Parathyroid adenoma (tissue), 2 donors: ENCODE results near the gene MAGED4B.

Experiments used
- H2AFZ ChIP-seq: fragments of 300-600 bp; sonication (generic); one replicate; pipeline ENCODE4 v1.7.0; 2017; ENCODE audit warnings: antibody characterized with exemption, mild to moderate bottlenecking
- H3K27ac ChIP-seq: fragments of 300-600 bp; sonication (generic); one replicate; pipeline ENCODE4 v1.7.0; 2017
- H3K27me3 ChIP-seq: fragments of 300-600 bp; sonication (generic); one replicate; pipeline ENCODE4 v1.7.0; 2017; ENCODE audit warnings: low read length; ENCODE audit not compliant: control insufficient read depth, insufficient read depth
- H3K36me3 ChIP-seq: fragments of 300-600 bp; sonication (generic); one replicate; pipeline ENCODE4 v1.7.0; 2017; ENCODE audit warnings: low read length; ENCODE audit not compliant: control insufficient read depth, insufficient read depth
- H3K4me1 ChIP-seq: fragments of 300-600 bp; sonication (generic); one replicate; pipeline ENCODE4 v1.7.0; 2017; ENCODE audit warnings: control low read depth
- H3K4me2 ChIP-seq: fragments of 300-600 bp; sonication (generic); one replicate; pipeline ENCODE4 v1.7.0; 2017; ENCODE audit warnings: low read length
- H3K4me3 ChIP-seq: fragments of 300-600 bp; sonication (generic); one replicate; pipeline ENCODE4 v1.7.0; 2017; ENCODE audit warnings: low read depth, low read length
- H3K79me2 ChIP-seq: fragments of 300-600 bp; sonication (generic); one replicate; pipeline ENCODE4 v1.7.0; 2017; ENCODE audit warnings: control low read depth
- H3K9ac ChIP-seq: fragments of 300-600 bp; sonication (generic); one replicate; pipeline ENCODE4 v1.7.0; 2017; ENCODE audit warnings: mild to moderate bottlenecking
- H3K9me3 ChIP-seq: fragments of 300-600 bp; sonication (generic); one replicate; pipeline ENCODE4 v1.7.0; 2017; ENCODE audit warnings: low read length; ENCODE audit not compliant: control insufficient read depth
- TF ChIP-seq, protein P1 (sequence below): fragments of 300-600 bp; sonication (generic); IDR thresholded peaks from one replicate; pipeline ENCODE4 v1.7.0; 2017; ENCODE audit warnings: antibody characterized with exemption, mild to moderate bottlenecking
- donor health status: primary hyperparathyroidism.

Gene MAGED4B

DNA sequence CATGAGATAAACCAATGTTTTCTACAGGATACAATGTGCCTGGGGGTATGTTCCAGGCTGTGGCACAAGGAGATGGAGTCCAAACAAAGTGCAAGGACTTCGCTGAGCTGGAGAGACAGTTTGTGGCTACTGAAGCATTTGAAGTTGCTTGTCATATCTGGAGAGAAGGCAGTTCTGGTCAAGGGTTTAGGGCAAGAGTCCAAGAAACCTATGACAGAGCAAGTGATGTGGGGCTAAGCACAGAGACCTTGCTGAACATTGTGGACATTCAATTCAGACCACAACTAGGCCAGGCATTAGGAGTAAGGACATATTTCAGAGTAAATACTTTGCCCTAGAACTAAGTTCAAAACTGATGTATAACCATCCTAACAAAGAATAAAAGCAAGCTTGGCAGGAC is 34.8 kb downstream of the MAGED4B start:
- H3K36me3 ChIP-seq = no peaks in the 10 kb centered on the region
- no peaks in the 10 kb centered on the region for H3K9me3 ChIP-seq
- H3K27ac ChIP-seq = no peak overlapping the region
- no peaks in the 10 kb centered on the region for H3K4me1 ChIP-seq
- H3K79me2 ChIP-seq = no peaks in the 10 kb centered on the region
- TF ChIP-seq, protein P1, sequence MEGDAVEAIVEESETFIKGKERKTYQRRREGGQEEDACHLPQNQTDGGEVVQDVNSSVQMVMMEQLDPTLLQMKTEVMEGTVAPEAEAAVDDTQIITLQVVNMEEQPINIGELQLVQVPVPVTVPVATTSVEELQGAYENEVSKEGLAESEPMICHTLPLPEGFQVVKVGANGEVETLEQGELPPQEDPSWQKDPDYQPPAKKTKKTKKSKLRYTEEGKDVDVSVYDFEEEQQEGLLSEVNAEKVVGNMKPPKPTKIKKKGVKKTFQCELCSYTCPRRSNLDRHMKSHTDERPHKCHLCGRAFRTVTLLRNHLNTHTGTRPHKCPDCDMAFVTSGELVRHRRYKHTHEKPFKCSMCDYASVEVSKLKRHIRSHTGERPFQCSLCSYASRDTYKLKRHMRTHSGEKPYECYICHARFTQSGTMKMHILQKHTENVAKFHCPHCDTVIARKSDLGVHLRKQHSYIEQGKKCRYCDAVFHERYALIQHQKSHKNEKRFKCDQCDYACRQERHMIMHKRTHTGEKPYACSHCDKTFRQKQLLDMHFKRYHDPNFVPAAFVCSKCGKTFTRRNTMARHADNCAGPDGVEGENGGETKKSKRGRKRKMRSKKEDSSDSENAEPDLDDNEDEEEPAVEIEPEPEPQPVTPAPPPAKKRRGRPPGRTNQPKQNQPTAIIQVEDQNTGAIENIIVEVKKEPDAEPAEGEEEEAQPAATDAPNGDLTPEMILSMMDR = no peak
- H3K9ac ChIP-seq = no peak overlapping the region
- no peak overlapping the region for H3K4me3 ChIP-seq
- no peak overlapping the region for H2AFZ ChIP-seq
- H3K27me3 ChIP-seq = no peaks in the 10 kb centered on the region
- no peak overlapping the region for H3K4me2 ChIP-seq

DNA sequence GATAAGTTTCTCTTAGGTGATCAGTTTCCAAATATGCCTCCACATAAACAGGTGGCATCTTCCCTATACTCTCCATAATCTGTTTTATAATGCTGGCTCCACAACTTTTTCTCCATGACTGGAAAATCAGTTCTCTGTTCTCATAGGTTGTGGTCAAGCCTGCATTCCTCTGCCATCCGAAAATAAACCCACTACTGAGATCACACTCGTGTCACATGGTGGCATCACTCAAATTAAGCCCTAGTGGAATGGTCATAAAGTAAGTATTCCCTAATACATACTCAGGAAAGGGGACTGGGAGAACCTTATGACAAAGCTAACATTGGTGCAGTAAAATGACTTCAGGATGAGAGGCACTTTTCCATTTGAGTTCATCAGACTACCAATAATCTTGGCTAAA is 37.6 kb downstream of the MAGED4B start:
- Histone ChIP-seq H3K4me3 (no peak overlapping the region), H3K27ac (no peak overlapping the region), H3K79me2 (no peaks in the 10 kb centered on the region), H3K9me3 (no peaks in the 10 kb centered on the region), H3K4me1 (no peaks in the 10 kb centered on the region), H3K36me3 (no peaks in the 10 kb centered on the region), H3K4me2 (no peak overlapping the region), H3K9ac (no peak overlapping the region), H3K27me3 (no peaks in the 10 kb centered on the region), H2AFZ (no peak overlapping the region)
- TF ChIP-seq, protein P1 = no peak

DNA sequence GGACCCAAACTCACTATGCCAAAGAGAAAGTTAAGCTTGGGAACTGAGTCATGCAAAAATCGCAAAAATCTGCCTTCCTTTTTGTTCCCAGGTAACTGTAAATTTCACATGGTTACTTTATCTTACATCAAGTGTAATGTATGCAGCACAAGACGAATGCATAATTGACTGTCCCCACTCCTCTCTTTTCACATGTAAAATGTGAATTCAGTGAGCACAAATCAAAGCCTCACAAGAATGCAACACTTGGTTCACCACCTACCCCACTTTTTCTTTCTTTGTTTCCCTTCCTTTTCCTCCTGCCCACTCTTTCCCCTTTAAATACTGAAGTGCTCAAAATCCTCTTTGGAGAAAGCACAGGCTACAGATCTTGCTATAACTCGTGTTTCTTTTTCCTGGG is 53.2 kb downstream of the MAGED4B start:
- Histone ChIP-seq H3K36me3 (no peaks in the 10 kb centered on the region), H3K4me1 (no peaks in the 10 kb centered on the region), H3K4me3 (no peak overlapping the region), H3K4me2 (no peak overlapping the region), H3K9me3 (no peaks in the 10 kb centered on the region), H3K27ac (no peak overlapping the region), H2AFZ (no peak overlapping the region), H3K79me2 (no peaks in the 10 kb centered on the region), H3K27me3 (no peaks in the 10 kb centered on the region), H3K9ac (no peak overlapping the region)
- TF ChIP-seq, protein P1 = no peak
